Activated CD4-positive, alpha-beta memory T cell treated with anti-CD3 and anti-CD28 coated beads, Interleukin-2, amount 10 ng/mL, durations not matched to agents 7 days and 5 days (primary cell): ENCODE results near the gene PPP1R13B. TPM values are rescaled to one million over a fixed set of nuclear protein-coding genes. Genes with fewer than 3 reads are reported as not detected.

Source experiments
- CTCF ChIA-PET: fragments of 350-600 bp; sonication (Branson Sonifier 250); formaldehyde crosslinking; loops from one replicate; lab custom pipeline; 2021; ENCODE audit warnings: antibody characterized with exemption, inconsistent platforms; lab: Charles Lee
- POLR2A ChIA-PET: fragments of 350-600 bp; sonication (Branson Sonifier 250); formaldehyde crosslinking; loops from one replicate; lab custom pipeline; 2021; ENCODE audit warnings: antibody characterized with exemption; lab: Charles Lee
- DNase-seq: peaks from one replicate; pipeline ENCODE4 v3.0.0-alpha.2; 2020
- H3K27ac Mint-ChIP-seq: one replicate; pipeline ENCODE4 v1.8.0; 2021; ENCODE audit warnings: mild to moderate bottlenecking, mixed read lengths
- H3K27me3 Mint-ChIP-seq: one replicate; pipeline ENCODE4 v1.8.0; 2021; ENCODE audit warnings: mixed read lengths
- H3K36me3 Mint-ChIP-seq: one replicate; pipeline ENCODE4 v1.8.0; 2021; ENCODE audit warnings: low read depth, mixed read lengths
- H3K4me1 Mint-ChIP-seq: one replicate; pipeline ENCODE4 v1.8.0; 2021; ENCODE audit warnings: mixed read lengths
- H3K4me3 Mint-ChIP-seq: one replicate; pipeline ENCODE4 v1.8.0; 2021; ENCODE audit warnings: mild to moderate bottlenecking, mixed read lengths
- H3K9me3 Mint-ChIP-seq: one replicate; pipeline ENCODE4 v1.8.0; 2021; ENCODE audit warnings: mixed read lengths
- total RNA-seq, 2 experiments: library from RNA; stranded (reverse); gene quantifications; one replicate each; pipeline ENCODE4 v1.2.3, GENCODE V29; 2021

PPP1R13B gene
- total RNA-seq, 2 experiments from 2014 or later: 10.7 to 15.9 TPM

DNA sequence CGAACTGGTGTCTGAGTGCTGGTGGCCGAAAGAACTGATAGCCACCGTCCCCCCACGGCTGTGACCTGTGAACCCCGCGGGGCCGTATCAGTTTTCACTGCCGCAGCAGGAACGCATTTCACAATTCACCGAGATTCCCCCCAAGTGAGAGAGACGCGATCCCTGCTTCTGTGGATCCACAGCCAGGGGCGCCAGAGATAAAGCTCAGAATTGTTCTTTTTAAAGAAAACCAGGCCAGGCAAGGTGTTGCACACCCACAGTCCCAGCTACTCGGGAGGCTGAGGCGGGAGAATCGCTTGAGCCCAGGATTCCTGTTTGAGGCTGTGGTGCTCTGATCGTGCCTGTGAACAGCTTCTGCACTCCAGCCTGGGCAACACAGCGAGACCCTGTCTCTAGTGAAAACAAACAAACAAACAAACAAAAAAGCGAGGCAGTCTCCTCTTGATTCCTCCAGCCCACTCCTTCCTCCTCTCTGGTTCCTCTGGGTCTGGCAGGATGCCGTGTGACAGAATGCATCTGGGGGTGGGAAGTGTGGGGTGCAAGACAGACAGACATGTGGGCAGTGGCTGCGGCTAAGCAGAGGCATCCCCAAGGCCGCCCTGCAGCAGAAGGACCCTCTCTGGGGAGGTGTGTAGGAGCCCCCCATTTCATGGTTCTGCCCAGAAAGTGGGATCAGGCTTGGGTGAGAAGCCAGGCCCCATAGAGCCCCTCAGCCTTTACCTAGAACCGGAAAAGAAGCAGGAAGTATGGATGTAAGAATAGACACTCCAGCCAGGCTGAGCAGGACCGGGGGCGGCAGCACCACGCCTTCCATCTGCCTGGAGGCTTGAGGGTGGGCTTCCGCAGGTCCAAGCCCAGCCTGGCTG lies 39.2 kb upstream of the PPP1R13B start:
- H3K9me3 Mint-ChIP-seq: no peaks in the 10 kb centered on the region

DNA sequence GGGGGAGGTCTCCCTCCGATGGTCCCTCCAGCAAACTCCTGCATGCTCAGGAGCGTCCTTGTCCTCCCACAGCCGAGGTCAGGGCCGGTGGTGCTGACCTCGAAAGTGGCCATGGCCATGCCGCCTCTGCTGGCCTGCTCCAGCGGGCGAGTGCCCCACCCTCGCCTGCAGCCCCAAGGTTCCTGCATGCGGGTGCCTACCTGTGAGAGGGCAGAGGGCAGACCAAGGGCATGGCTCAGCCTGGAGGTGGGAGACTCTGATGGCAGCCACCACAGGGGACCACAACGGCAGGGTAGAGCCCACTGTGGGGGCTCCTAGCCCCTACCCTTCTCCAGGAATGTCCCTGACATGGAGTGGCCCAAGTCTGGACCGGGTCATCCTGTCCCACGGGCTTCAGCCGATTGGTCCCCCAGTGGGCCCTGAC lies 38.1 kb upstream of the PPP1R13B start:
- ChIA-PET CTCF (no interaction called here), POLR2A (no interaction called here)
- Mint-ChIP-seq H3K36me3 (no peaks in the 10 kb centered on the region), H3K27ac (no peak overlapping the region), H3K27me3 (no peaks in the 10 kb centered on the region), H3K4me1 (no peaks in the 10 kb centered on the region), H3K9me3 (no peaks in the 10 kb centered on the region), H3K4me3 (no peak overlapping the region)
- no peak for DNase-seq

More for the DNA sequence above, 39.2 kb upstream of the PPP1R13B start:
- no peak for DNase-seq
- ChIA-PET CTCF (no interaction called here), POLR2A (no interaction called here)
- Mint-ChIP-seq H3K4me3 (no peak overlapping the region), H3K27me3 (no peaks in the 10 kb centered on the region), H3K36me3 (no peaks in the 10 kb centered on the region), H3K4me1 (no peaks in the 10 kb centered on the region), H3K27ac (no peak overlapping the region)

- DNase-seq: no peak
- ChIA-PET CTCF (interaction anchor here (1.3 kb wide), 1 partner anchor 16 kb away, joined by 4 read pairs; no protein-coding TSS in a partner anchor), POLR2A (no interaction called here)
- Mint-ChIP-seq H3K9me3 (no peaks in the 10 kb centered on the region), H3K27ac (no peak overlapping the region), H3K36me3 (no peaks in the 10 kb centered on the region), H3K4me1 (peaks cover 4% of the 10 kb centered on the region), H3K4me3 (no peak overlapping the region), H3K27me3 (no peaks in the 10 kb centered on the region)
Measured at GRCh38 chr14:103884854-103885253, 37.5 kb upstream of the PPP1R13B start.

DNA sequence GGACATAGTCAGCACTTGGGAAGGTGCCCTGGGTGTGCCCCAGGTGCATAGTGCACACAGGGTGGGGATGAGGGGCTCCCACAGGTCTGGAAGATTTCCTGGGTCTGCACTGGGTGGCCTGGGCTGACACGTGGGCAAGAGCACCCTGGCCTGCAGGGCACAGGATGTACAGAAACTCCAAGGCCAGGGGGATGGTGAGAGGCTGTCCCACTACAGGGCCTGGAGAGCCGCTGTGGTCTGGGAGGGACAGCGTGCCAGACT lies 35.8 kb upstream of the PPP1R13B start:
- CTCF ChIA-PET: no interaction called here
- DNase-seq: no peak

GRCh38 chr14:103882503-103883262 lies 35.3 kb upstream of the PPP1R13B start:
- H3K4me3 Mint-ChIP-seq: no peak overlapping the region
- H3K27me3 Mint-ChIP-seq: no peaks in the 10 kb centered on the region
- no peaks in the 10 kb centered on the region for H3K9me3 Mint-ChIP-seq
- no peaks in the 10 kb centered on the region for H3K36me3 Mint-ChIP-seq
- no peak overlapping the region for H3K27ac Mint-ChIP-seq
- no peak for DNase-seq
- peaks cover 9% of the 10 kb centered on the region for H3K4me1 Mint-ChIP-seq
- ChIA-PET CTCF (interaction anchor here (1.0 kb wide), 1 partner anchor 18 kb away, joined by 4 read pairs; no protein-coding TSS in a partner anchor), POLR2A (no interaction called here)

More for the DNA sequence above, 35.8 kb upstream of the PPP1R13B start:
- Mint-ChIP-seq H3K4me3 (no peak overlapping the region), H3K36me3 (no peaks in the 10 kb centered on the region), H3K4me1 (peaks cover 9% of the 10 kb centered on the region), H3K9me3 (no peaks in the 10 kb centered on the region), H3K27me3 (no peaks in the 10 kb centered on the region), H3K27ac (no peak overlapping the region)
- POLR2A ChIA-PET: no interaction called here

- H3K4me3 Mint-ChIP-seq: no peak overlapping the region
Measured at GRCh38 chr14:103881268-103882201, 34.2 kb upstream of the PPP1R13B start.

DNA sequence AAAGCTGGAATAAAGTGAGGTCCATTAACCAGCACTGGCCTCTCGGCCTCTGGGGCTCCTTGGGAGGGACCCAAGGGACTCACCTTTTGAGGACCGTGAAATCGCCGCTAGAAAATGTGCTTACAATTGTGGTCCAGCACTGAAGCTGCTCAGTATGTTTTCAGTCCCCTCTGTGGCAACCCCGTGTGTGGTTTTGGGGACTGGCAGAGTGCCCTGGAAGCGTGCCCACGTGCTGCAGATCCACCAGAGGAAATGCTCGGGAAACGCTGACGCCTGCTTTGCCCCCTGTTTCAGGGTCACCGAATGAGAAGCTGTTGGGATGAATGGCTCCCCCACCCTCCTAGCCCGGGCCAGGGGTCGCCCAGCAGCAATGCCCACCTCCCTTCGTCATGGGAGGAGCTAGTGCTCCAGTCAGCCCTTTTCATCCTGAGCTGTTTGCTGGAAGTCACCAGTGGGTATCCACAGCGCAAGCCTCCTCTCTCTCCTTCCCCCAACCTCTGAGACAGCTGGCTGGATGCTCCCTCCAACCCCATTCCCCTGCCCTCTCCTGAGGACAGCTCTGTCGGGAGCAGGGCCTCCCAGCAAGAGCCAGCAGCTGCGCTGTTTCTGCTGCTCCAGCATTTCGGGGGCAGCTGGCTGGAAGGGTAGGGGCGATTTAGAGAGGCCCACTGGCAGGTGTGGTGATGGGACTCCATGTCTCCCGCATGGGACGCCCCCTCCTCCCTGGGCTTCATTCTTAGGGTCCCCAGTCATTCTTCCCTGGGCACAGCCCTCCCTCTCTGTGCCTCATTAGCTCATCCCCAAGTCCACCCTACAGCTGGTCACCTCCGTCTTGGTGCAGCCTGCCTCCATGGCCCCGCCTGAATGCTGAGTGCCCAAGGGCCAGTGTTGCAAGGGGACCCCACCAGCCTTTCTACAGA lies 33.2 kb upstream of the PPP1R13B start:
- Mint-ChIP-seq H3K4me3 (no peak overlapping the region), H3K27ac (no peak overlapping the region), H3K4me1 (peaks cover 9% of the 10 kb centered on the region), H3K9me3 (no peaks in the 10 kb centered on the region), H3K36me3 (no peaks in the 10 kb centered on the region), H3K27me3 (no peaks in the 10 kb centered on the region)
- DNase-seq: no peak
- CTCF ChIA-PET: interaction anchor here (1.2 to 3.5 kb wide), 3 partner anchors 20 to 72 kb away, joined by 3 to 20 read pairs (median 5); no protein-coding TSS in a partner anchor
- POLR2A ChIA-PET: interaction anchor here (0.6 kb wide), 1 partner anchor 41 kb away, joined by 3 read pairs; no protein-coding TSS in a partner anchor

More at GRCh38 chr14:103881268-103882201, 34.2 kb upstream of the PPP1R13B start:
- Mint-ChIP-seq H3K36me3 (no peaks in the 10 kb centered on the region), H3K27me3 (no peaks in the 10 kb centered on the region), H3K27ac (no peak overlapping the region), H3K9me3 (no peaks in the 10 kb centered on the region), H3K4me1 (peaks cover 9% of the 10 kb centered on the region)
- POLR2A ChIA-PET: no interaction called here
- CTCF ChIA-PET: interaction anchor here (1.0 to 3.5 kb wide), 2 partner anchors 19 kb away, joined by 4 to 20 read pairs; no protein-coding TSS in a partner anchor
- DNase-seq: no peak

GRCh38 chr14:103879570-103880347 lies 32.4 kb upstream of the PPP1R13B start:
- POLR2A ChIA-PET: no interaction called here
- Mint-ChIP-seq H3K4me3 (no peak overlapping the region), H3K36me3 (no peaks in the 10 kb centered on the region), H3K4me1 (peaks cover 12% of the 10 kb centered on the region), H3K27me3 (no peaks in the 10 kb centered on the region), H3K27ac (no peak overlapping the region), H3K9me3 (no peaks in the 10 kb centered on the region)
- CTCF ChIA-PET: interaction anchor here (1.2 to 3.5 kb wide), 3 partner anchors 21 to 71 kb away, joined by 3 to 20 read pairs (median 5); no protein-coding TSS in a partner anchor
- DNase-seq: no peak

GRCh38 chr14:103879118-103879569 lies 31.8 kb upstream of the PPP1R13B start:
- no peaks in the 10 kb centered on the region for H3K27me3 Mint-ChIP-seq
- H3K36me3 Mint-ChIP-seq: no peaks in the 10 kb centered on the region
- no peak overlapping the region for H3K27ac Mint-ChIP-seq
- H3K4me1 Mint-ChIP-seq: peaks cover 12% of the 10 kb centered on the region
- no peaks in the 10 kb centered on the region for H3K9me3 Mint-ChIP-seq
- POLR2A ChIA-PET: no interaction called here
- no peak overlapping the region for H3K4me3 Mint-ChIP-seq
- CTCF ChIA-PET: interaction anchor here (2.1 to 3.5 kb wide), 2 partner anchors 22 to 31 kb away, joined by 5 to 20 read pairs; no protein-coding TSS in a partner anchor
- DNase-seq: no peak

- no peak overlapping the region for H3K4me3 Mint-ChIP-seq
- POLR2A ChIA-PET: no interaction called here
- peaks cover 15% of the 10 kb centered on the region for H3K4me1 Mint-ChIP-seq
- no peaks in the 10 kb centered on the region for H3K9me3 Mint-ChIP-seq
- CTCF ChIA-PET: interaction anchor here (2.1 to 3.5 kb wide), 2 partner anchors 23 to 32 kb away, joined by 5 to 20 read pairs; no protein-coding TSS in a partner anchor
- DNase-seq: no peak
- H3K27ac Mint-ChIP-seq: no peak overlapping the region
- no peaks in the 10 kb centered on the region for H3K27me3 Mint-ChIP-seq
- no peaks in the 10 kb centered on the region for H3K36me3 Mint-ChIP-seq
Measured at GRCh38 chr14:103878180-103878579, 30.8 kb upstream of the PPP1R13B start.

- POLR2A ChIA-PET: no interaction called here
- CTCF ChIA-PET: no interaction called here
- no peaks in the 10 kb centered on the region for H3K36me3 Mint-ChIP-seq
- no peak for DNase-seq
- no peak overlapping the region for H3K27ac Mint-ChIP-seq
- H3K4me3 Mint-ChIP-seq: no peak overlapping the region
- H3K4me1 Mint-ChIP-seq: peaks cover 19% of the 10 kb centered on the region
- no peaks in the 10 kb centered on the region for H3K27me3 Mint-ChIP-seq
- H3K9me3 Mint-ChIP-seq: no peaks in the 10 kb centered on the region
Measured at GRCh38 chr14:103875010-103875409, 27.6 kb upstream of the PPP1R13B start.
